NCI-H345 treated with DMSO at 0.1 percent for 48 hours (cell line): ENCODE measurements around the gene PEG3.

ENCODE experiments used
- DNase-seq: peaks from one replicate; lab custom pipeline; 2025; ENCODE audit not compliant: unreplicated experiment; lab: John Stamatoyannopoulos, UW

The PEG3 gene

GRCh38 chr19:56811480-56811879, 29.0 kb downstream of the PEG3 start:
- DNase-seq: no peak

GRCh38 chr19:56810260-56810659, 30.3 kb downstream of the PEG3 start:
- no peak for DNase-seq

GRCh38 chr19:56808717-56809392, 31.7 kb downstream of the PEG3 start:
- DNase-seq: no peak

GRCh38 chr19:56806639-56807038, 33.9 kb downstream of the PEG3 start:
- no peak for DNase-seq
